Spleen (tissue), 11 donors: ENCODE results near the gene TRERF1. TPM values are rescaled to one million over a fixed set of nuclear protein-coding genes. Genes with fewer than 3 reads are reported as not detected.
"Not testable (repeated sequence)": the region's sequence is repeated elsewhere in the genome, so short reads cannot be mapped to it uniquely, and the experiment has no call there.

Source experiments
- DNase-seq: peaks from one replicate; pipeline ENCODE4 v3.0.0-alpha.2; 2020
- H3K27ac ChIP-seq, 8 donors: fragments of 200-600 bp; sonication (generic) in 7 of 8; 1 replicate in 4 of 8; 2 replicates in 4 of 8; pipeline versions ENCODE4 v1.5.0 to v1.8.0; 2016 to 2021; ENCODE audit warnings: inconsistent platforms in 4 of 8, mild to moderate bottlenecking in 4 of 8, moderate library complexity in 1 of 8
- H3K27me3 ChIP-seq, 7 donors: fragments of 200-600 bp; sonication (generic) in 6 of 7; replicated peaks in 1 of 7; 1 replicate in 4 of 7; 2 replicates in 3 of 7; pipeline versions ENCODE4 v1.5.0 to v1.8.0; 2016 to 2021; ENCODE audit warnings: inconsistent platforms in 3 of 7, mild to moderate bottlenecking in 1 of 7
- H3K36me3 ChIP-seq, 6 donors: fragments of 200-600 bp; sonication (generic) in 5 of 6; 1 replicate in 4 of 6; 2 replicates in 2 of 6; pipeline versions ENCODE4 v1.5.0 to v1.8.0; 2016 to 2021; ENCODE audit warnings: inconsistent platforms in 2 of 6
- H3K4me1 ChIP-seq, 6 donors: fragments of 200-600 bp; sonication (generic) in 5 of 6; 1 replicate in 3 of 6; 2 replicates in 3 of 6; pipeline versions ENCODE4 v1.5.0 to v1.8.0; 2016 to 2021; ENCODE audit warnings: inconsistent platforms in 3 of 6
- H3K4me3 ChIP-seq, 8 donors: fragments of 200-600 bp; sonication (generic) in 7 of 8; 1 replicate in 4 of 8; 2 replicates in 4 of 8; pipeline versions ENCODE4 v1.5.0 to v1.8.0; 2016 to 2021; ENCODE audit warnings: inconsistent platforms in 4 of 8, mild to moderate bottlenecking in 4 of 8, moderate library complexity in 2 of 8
- H3K9me3 ChIP-seq, 8 donors: fragments of 200-600 bp; sonication (generic) in 7 of 8; 1 replicate in 4 of 8; 2 replicates in 4 of 8; pipeline versions ENCODE4 v1.5.0 to v1.8.0; 2016 to 2021; ENCODE audit warnings: inconsistent platforms in 4 of 8
- CTCF ChIP-seq, 11 experiments: fragments of 200-600 bp in 7 of 11; fragments of 450-650 bp in 4 of 11; sonication (generic) in 4 of 11; IDR thresholded peaks in 8 of 11; conservative IDR thresholded peaks in 3 of 11; 1 replicate in 7 of 11; 2 replicates in 4 of 11; pipeline versions ENCODE4 v1.4.0 to v1.8.0; 2016 to 2021; ENCODE audit warnings: antibody characterized with exemption in 11 of 11, inconsistent platforms in 4 of 11, mild to moderate bottlenecking in 1 of 11
- POLR2A ChIP-seq, 3 donors: fragments of 450-650 bp; IDR thresholded peaks; one replicate each; pipeline ENCODE4 v1.5.1; 2017; ENCODE audit warnings: antibody characterized with exemption in 3 of 3, mild to moderate bottlenecking in 1 of 3
- POLR2AphosphoS5 ChIP-seq, 3 donors: sonication (generic); formaldehyde crosslinking; IDR thresholded peaks; one replicate each; pipeline ENCODE4 v1.5.1; 2017; ENCODE audit warnings: antibody characterized with exemption in 3 of 3
- WGBS, 5 donors: extraction: QIAGEN DNeasy Blood & Tissue Kit in 3 of 5; methylation state at CpG; one replicate each; pipeline versions ENCODE4 v1.1.5 to v1.1.7; 2013 to 2018; 5-methylcytosine and 5-hydroxymethylcytosine counted together
- intact Hi-C: fragments of 100-400 bp; cut with DNase I; formaldehyde crosslinking; loops from one replicate; pipeline ENCODE4 v1.15.0; 2023; ENCODE audit warnings: low total_unique reads
- polyA plus RNA-seq, 3 donors: library from polyadenylated mRNA; stranded (reverse); fragments of 200-250 nt; gene quantifications; one replicate each; pipeline ENCODE4 v1.2.1, GENCODE V29; 2013
- total RNA-seq, 7 donors: library from RNA; depleted of rRNA in 3 of 7; stranded (reverse); fragments of >200 nt in 3 of 7; fragmentation: NEBNext Ultra II Directional in 4 of 7; extraction: Animal tissue kit (Norgen Biotek cat#: 25700) in 4 of 7; gene quantifications; one replicate each; pipeline versions ENCODE4 v1.1.0 to v1.2.1, GENCODE V29; 2016 to 2021
- donor health status: healthy with polysubstance abuse.
- donor health status: DM: no; HTN: no; CAD: no; lungs with moderate emphysema.
- donor health status: DM: no; HTN: no; CAD: no.
- donor health status: Bipolar disorder and iron deficiency.
- donor health status: healthy.
- donor health status: DM: no; HTN: no; CAD: no.
- donor health status: DM: yes; HTN: yes; CAD: no.

Gene TRERF1
- total and polyA plus RNA-seq, 10 donors: 1.5 to 16.9 (median 12.4) TPM

- no peaks in the 10 kb centered on the region for H3K9me3 ChIP-seq
- H3K4me3 ChIP-seq: no peak overlapping the region
- no peak for DNase-seq
- TF ChIP-seq POLR2A (IDR thresholded peaks at IDR 0.05): no peak
- TF ChIP-seq CTCF (IDR thresholded peaks at IDR 0.05 in 8 of 11, conservative IDR thresholded peaks at IDR 0.05 in 3 of 11): no peak
- TF ChIP-seq POLR2AphosphoS5 (IDR thresholded peaks at IDR 0.05): no peak
- WGBS, 5 donors: 66 to 81% (median 73%) methylated on average over 5 to 8 of the region's 8 CpGs
- no peaks in the 10 kb centered on the region for H3K27me3 ChIP-seq
- intact Hi-C loops: no loop called here
- no peaks in the 10 kb centered on the region for H3K4me1 ChIP-seq
- H3K27ac ChIP-seq: no peak overlapping the region
- H3K36me3 ChIP-seq: peaks cover 0 to 4% (median 0%) of the 10 kb centered on the region in 6 donors
These were observed 258.2 kb downstream of the TRERF1 start for GRCh38 chr6:42193491-42193894.

- WGBS, 5 donors: 91 to 97% (median 93%) methylated on average over 5 of the region's 5 CpGs
- H3K27ac ChIP-seq, H3K36me3 ChIP-seq, intact Hi-C loops, DNase-seq, H3K27me3 ChIP-seq, H3K9me3 ChIP-seq, H3K4me1 ChIP-seq, H3K4me3 ChIP-seq: not testable (repeated sequence)
These were observed 259.3 kb downstream of the TRERF1 start for GRCh38 chr6:42192385-42192784.

- H3K4me3 ChIP-seq: no peak overlapping the region
- no peak overlapping the region for H3K27ac ChIP-seq
- no peaks in the 10 kb centered on the region for H3K27me3 ChIP-seq
- intact Hi-C loops: no loop called here
- peaks cover 0 to 4% (median 0%) of the 10 kb centered on the region in 6 donors for H3K36me3 ChIP-seq
- DNase-seq: no peak
- H3K9me3 ChIP-seq: no peaks in the 10 kb centered on the region
- no peaks in the 10 kb centered on the region for H3K4me1 ChIP-seq
- 71 to 85% (median 76%) methylated on average over 5 of the region's 5 CpGs for WGBS, 5 donors
- TF ChIP-seq POLR2A (IDR thresholded peaks at IDR 0.05): no peak
- TF ChIP-seq CTCF (IDR thresholded peaks at IDR 0.05 in 8 of 11, conservative IDR thresholded peaks at IDR 0.05 in 3 of 11): no peak
- TF ChIP-seq POLR2AphosphoS5 (IDR thresholded peaks at IDR 0.05): peak in 1 of 3 donors; percentile 28
These were observed 261.1 kb downstream of the TRERF1 start for GRCh38 chr6:42190554-42191183.

GRCh38 chr6:42188406-42188805 is 263.3 kb downstream of the TRERF1 start:
- intact Hi-C loops: no loop called here
- Histone ChIP-seq H3K27me3 (no peaks in the 10 kb centered on the region), H3K4me3 (no peak overlapping the region), H3K27ac (no peak overlapping the region), H3K9me3 (no peaks in the 10 kb centered on the region), H3K4me1 (no peaks in the 10 kb centered on the region), H3K36me3 (no peaks in the 10 kb centered on the region)
- TF ChIP-seq POLR2A (IDR thresholded peaks at IDR 0.05) (no peak), POLR2AphosphoS5 (IDR thresholded peaks at IDR 0.05) (no peak), CTCF (IDR thresholded peaks at IDR 0.05 in 8 of 11, conservative IDR thresholded peaks at IDR 0.05 in 3 of 11) (no peak)
- 71 to 84% (median 79%) methylated on average over 6 of the region's 6 CpGs for WGBS, 5 donors
- no peak for DNase-seq
